Natural killer cell (primary cell): ENCODE data around the gene CXCL12. TPM values are rescaled to one million over a fixed set of nuclear protein-coding genes. Genes with fewer than 3 reads are reported as not detected.

Source experiments
- ATAC-seq, 3 donors: fragments of 150-1000 bp in 2 of 3; fragments of 200-7000 bp in 1 of 3; cut with Tn5 transposase; 1 replicate in 1 of 3; 2 replicates in 2 of 3; pipeline ENCODE4 v1.10.0; 2021; ENCODE audit warnings: mild to moderate bottlenecking in 2 of 3, moderate library complexity in 2 of 3
- DNase-seq, 2 donors: peaks; one replicate each; pipeline versions ENCODE4 v3.0.0 to v3.0.0-alpha.2; 2013 to 2021; ENCODE audit warnings: mixed read lengths in 1 of 2
- H3K27ac ChIP-seq: one replicate; pipeline ENCODE4 v1.5.1; 2013; ENCODE audit warnings: mild to moderate bottlenecking, low read length
- H3K27me3 ChIP-seq: one replicate; pipeline ENCODE4 v1.6.1; 2013; ENCODE audit warnings: low read length; ENCODE audit not compliant: control insufficient read depth, insufficient read depth
- H3K36me3 ChIP-seq: one replicate; pipeline ENCODE4 v1.6.1; 2013; ENCODE audit warnings: low read length; ENCODE audit not compliant: control insufficient read depth, insufficient read depth
- H3K4me1 ChIP-seq: one replicate; pipeline ENCODE4 v1.6.1; 2013; ENCODE audit warnings: low read length; ENCODE audit not compliant: control insufficient read depth, insufficient read depth
- H3K4me3 ChIP-seq: one replicate; pipeline ENCODE4 v1.5.1; 2013; ENCODE audit warnings: low read length
- H3K9me3 ChIP-seq: one replicate; pipeline ENCODE4 v1.6.1; 2013; ENCODE audit warnings: low read length; ENCODE audit not compliant: control insufficient read depth, insufficient read depth
- H3K27ac Mint-ChIP-seq, 2 donors: one replicate each; pipeline ENCODE4 v1.8.0; 2022; ENCODE audit warnings: mild to moderate bottlenecking in 2 of 2, mixed read lengths in 2 of 2, moderate library complexity in 1 of 2
- H3K27me3 Mint-ChIP-seq, 2 donors: one replicate each; pipeline ENCODE4 v1.8.0; 2022; ENCODE audit warnings: low read depth in 2 of 2, mixed read lengths in 2 of 2
- H3K36me3 Mint-ChIP-seq: one replicate; pipeline ENCODE4 v1.8.0; 2022; ENCODE audit warnings: mixed read lengths
- H3K4me1 Mint-ChIP-seq, 2 donors: one replicate each; pipeline ENCODE4 v1.8.0; 2022; ENCODE audit warnings: mixed read lengths in 2 of 2
- H3K4me3 Mint-ChIP-seq: one replicate; pipeline ENCODE4 v1.8.0; 2022; ENCODE audit warnings: mild to moderate bottlenecking, moderate library complexity, mixed read lengths
- H3K9me3 Mint-ChIP-seq, 2 donors: one replicate each; pipeline ENCODE4 v1.8.0; 2022; ENCODE audit warnings: mixed read lengths in 2 of 2
- CTCF ChIP-seq: fragments of 200-600 bp; IDR thresholded peaks from one replicate; pipeline ENCODE4 v1.8.0; 2022; ENCODE audit warnings: antibody characterized with exemption
- WGBS: methylation state at CpG from one replicate; pipeline ENCODE4 v1.1.7; 2013; ENCODE audit warnings: missing lambda C conversion rate; ENCODE audit not compliant: insufficient coverage; 5-methylcytosine and 5-hydroxymethylcytosine counted together
- intact Hi-C: fragments of 100-400 bp; cut with micrococcal nuclease; formaldehyde crosslinking; loops from one replicate; pipeline ENCODE4 v1.14.2; 2022
- total RNA-seq, 4 donors: library from RNA; stranded (reverse); fragments of 120-200 nt in 1 of 4; gene quantifications; one replicate each; pipeline versions ENCODE4 v1.2.3 to v1.2.4, GENCODE V29; 2013 to 2022

CXCL12 gene
- total RNA-seq, 3 donors from 2014 or later (not counting 1 experiment from before 2014, with no cell fraction given) = not detected

DNA sequence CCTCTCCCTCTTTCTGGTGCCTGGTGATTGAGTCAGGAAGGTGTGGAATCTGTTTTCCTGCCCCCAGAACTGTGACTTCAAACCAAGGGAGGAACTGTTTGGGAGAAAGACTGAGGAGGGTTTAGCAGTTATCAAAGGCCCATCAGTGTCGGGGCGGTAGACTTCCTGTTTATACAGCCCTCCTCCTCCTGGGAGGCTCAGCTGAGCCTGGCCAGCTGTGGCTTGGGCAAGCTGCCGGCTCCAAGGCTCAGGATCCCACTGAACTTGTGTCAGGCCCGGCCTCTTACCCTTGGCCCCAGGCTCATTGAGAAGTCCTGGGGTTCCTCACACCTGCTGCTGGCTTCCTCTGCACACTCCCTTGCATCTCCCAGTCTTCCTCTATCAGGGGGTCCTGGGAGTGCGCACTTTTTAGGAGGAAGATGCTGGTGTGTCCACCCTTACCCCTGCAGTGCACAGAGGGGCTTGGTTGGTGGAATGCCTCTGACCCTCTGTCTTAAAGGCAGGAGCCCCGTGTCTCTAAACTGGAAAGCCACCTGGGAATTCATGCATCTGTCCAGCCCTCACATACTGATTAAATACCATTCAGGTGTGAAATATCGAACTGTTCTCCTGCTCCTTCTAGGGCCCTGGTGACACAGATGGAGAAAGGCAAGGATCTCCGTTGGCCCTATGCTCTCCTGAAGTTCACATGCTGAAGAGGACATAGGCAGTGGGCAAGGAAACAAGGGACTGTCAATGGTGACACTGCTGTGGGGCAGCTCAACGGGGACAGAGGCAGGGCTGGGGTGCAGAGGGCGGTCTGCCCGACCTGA is 32.4 kb downstream of the CXCL12 start:
- H3K27ac ChIP-seq = no peak overlapping the region
- intact Hi-C loops = no loop called here
- Mint-ChIP-seq H3K27me3 (no peaks in the 10 kb centered on the region), H3K36me3 (no peaks in the 10 kb centered on the region), H3K9me3 (no peaks in the 10 kb centered on the region), H3K4me1 (no peaks in the 10 kb centered on the region), H3K4me3 (no peak overlapping the region), H3K27ac (no peak overlapping the region)
- H3K9me3 ChIP-seq = no peaks in the 10 kb centered on the region
- no peaks in the 10 kb centered on the region for H3K36me3 ChIP-seq
- ATAC-seq (no peak), DNase-seq (no peak)
- no peak overlapping the region for H3K4me3 ChIP-seq
- H3K27me3 ChIP-seq = no peaks in the 10 kb centered on the region
- WGBS = 58% methylated on average over 11 of the region's 11 CpGs
- no peak for TF ChIP-seq CTCF
- no peaks in the 10 kb centered on the region for H3K4me1 ChIP-seq

DNA sequence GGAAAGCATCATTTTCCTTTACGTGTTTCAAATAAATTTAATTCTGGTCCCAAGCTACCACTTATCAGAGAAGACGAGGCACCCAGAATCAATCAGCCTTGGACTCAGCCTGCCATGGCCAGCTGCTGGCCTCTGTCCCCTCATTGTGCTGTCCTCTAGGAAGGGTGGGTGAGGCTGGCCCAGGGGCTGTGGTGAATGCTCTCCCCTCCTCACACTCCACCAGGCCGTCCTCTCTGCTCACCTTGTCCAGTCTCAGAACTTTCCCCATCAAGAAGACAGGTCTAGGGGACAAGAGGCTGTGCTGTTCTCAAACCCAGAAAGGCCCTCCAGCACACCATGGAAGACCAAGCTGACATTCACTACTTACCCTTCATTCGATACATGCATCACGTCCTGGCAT is 36.4 kb downstream of the CXCL12 start:
- no peaks in the 10 kb centered on the region for H3K36me3 Mint-ChIP-seq
- no peaks in the 10 kb centered on the region for H3K9me3 ChIP-seq
- H3K4me3 ChIP-seq = no peak overlapping the region
- WGBS = 96% methylated on average over 5 of the region's 5 CpGs
- no peaks in the 10 kb centered on the region for H3K9me3 Mint-ChIP-seq
- TF ChIP-seq CTCF = no peak
- no peak overlapping the region for H3K27ac Mint-ChIP-seq
- H3K4me1 Mint-ChIP-seq = no peaks in the 10 kb centered on the region
- peaks cover 8 to 13% of the 10 kb centered on the region in 2 donors for H3K27me3 Mint-ChIP-seq
- H3K27me3 ChIP-seq = no peaks in the 10 kb centered on the region
- no peak overlapping the region for H3K27ac ChIP-seq
- no peaks in the 10 kb centered on the region for H3K4me1 ChIP-seq
- ATAC-seq (peak in 1 of 3 donors; percentile 21), DNase-seq (no peak)
- no peaks in the 10 kb centered on the region for H3K36me3 ChIP-seq
- no peak overlapping the region for H3K4me3 Mint-ChIP-seq
- intact Hi-C loops = no loop called here

GRCh38 chr10:44347609-44348400 is 37.1 kb downstream of the CXCL12 start:
- H3K4me3 ChIP-seq = no peak overlapping the region
- no peaks in the 10 kb centered on the region for H3K4me1 Mint-ChIP-seq
- no peaks in the 10 kb centered on the region for H3K4me1 ChIP-seq
- H3K27me3 Mint-ChIP-seq = peaks cover 10 to 16% of the 10 kb centered on the region in 2 donors
- no peaks in the 10 kb centered on the region for H3K9me3 Mint-ChIP-seq
- no peak overlapping the region for H3K27ac Mint-ChIP-seq
- no peak for TF ChIP-seq CTCF
- no peaks in the 10 kb centered on the region for H3K27me3 ChIP-seq
- H3K27ac ChIP-seq = no peak overlapping the region
- ATAC-seq (no peak), DNase-seq (no peak)
- no peaks in the 10 kb centered on the region for H3K9me3 ChIP-seq
- intact Hi-C loops = no loop called here
- no peaks in the 10 kb centered on the region for H3K36me3 Mint-ChIP-seq
- no peaks in the 10 kb centered on the region for H3K36me3 ChIP-seq
- no peak overlapping the region for H3K4me3 Mint-ChIP-seq
- WGBS = 80% methylated on average over 10 of the region's 10 CpGs
